ENCODE results near the gene PHACTR1.

PHACTR1 gene

DNA sequence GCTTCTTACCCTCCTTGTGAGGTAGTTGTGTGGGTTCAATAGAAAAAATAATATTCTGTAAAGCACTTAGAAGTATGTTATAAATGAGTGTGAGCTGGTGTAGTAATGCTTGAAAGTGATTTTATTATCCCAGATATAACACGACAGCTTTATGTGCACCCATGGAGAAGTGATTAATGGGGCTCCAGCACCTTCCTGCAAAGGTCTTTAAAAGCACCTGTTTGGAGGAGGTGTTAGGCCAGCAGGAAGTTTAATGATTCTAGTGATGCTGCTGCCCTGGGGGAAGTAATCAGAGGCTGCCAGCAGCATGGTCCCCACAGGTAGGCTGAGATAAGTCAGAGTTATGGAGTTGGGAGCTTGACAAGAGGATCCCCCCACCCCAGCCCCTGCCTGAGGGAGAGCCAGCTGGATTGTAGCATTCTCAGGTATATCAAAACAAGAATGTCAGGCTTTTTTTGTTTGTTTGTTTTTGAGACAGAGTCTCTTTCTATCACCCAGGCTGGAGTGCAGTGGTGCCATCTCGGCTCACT, 166.3 kb downstream of the PHACTR1 start:
- Histone ChIP-seq H2BK120ac (ENCODE audit: low read depth, low read length) (no peak overlapping the region), H2BK12ac (ENCODE audit: low read length in 2 of 2) (no peak overlapping the region), H4K91ac (ENCODE audit: low read length) (no peak overlapping the region), H3K36me3 (ENCODE audit: control insufficient read depth in 1 of 2, insufficient read depth in 2 of 2, low read depth in 1 of 2, low read length in 2 of 2) (no peaks in the 10 kb centered on the region), H3K27me3 (ENCODE audit: control insufficient read depth in 1 of 2, insufficient read depth in 1 of 2, low read length in 2 of 2) (peaks cover 16 to 30% of the 10 kb centered on the region in 2 experiments), H3K27ac (ENCODE audit: low read length, poor library complexity, severe bottlenecking) (no peak overlapping the region), H2BK15ac (ENCODE audit: low read depth, poor library complexity, severe bottlenecking) (no peak overlapping the region), H3K4ac (ENCODE audit: low read depth in 1 of 2, low read length in 2 of 2) (no peak overlapping the region), H2AFZ (ENCODE audit: low read depth, low read length) (no peak overlapping the region), H3K14ac (ENCODE audit: low read length in 2 of 2) (no peak overlapping the region), H3K4me1 (ENCODE audit: control insufficient read depth, insufficient read depth, low read depth, low read length) (no peaks in the 10 kb centered on the region), H3K23ac (ENCODE audit: low read length in 2 of 2) (no peak overlapping the region), H3K9me3 (ENCODE audit: control insufficient read depth, low read length) (no peaks in the 10 kb centered on the region), H3K4me3 (ENCODE audit: insufficient read depth in 1 of 2, low read depth in 1 of 2, low read length in 2 of 2) (no peak overlapping the region), H3K9ac (ENCODE audit: low read length) (no peak overlapping the region), H3K4me2 (ENCODE audit: low read length, poor library complexity, severe bottlenecking) (no peak overlapping the region), H2BK5ac (ENCODE audit: low read depth, low read length, poor library complexity, severe bottlenecking) (no peak overlapping the region), H3K18ac (ENCODE audit: low read depth in 1 of 2, low read length in 2 of 2) (no peak overlapping the region), H3K79me1 (replicated peaks; ENCODE audit: low read length, poor library complexity, severe bottlenecking) (no peaks in the 10 kb centered on the region), H4K8ac (ENCODE audit: low read length) (no peak overlapping the region), H2AK5ac (ENCODE audit: low read length, severe bottlenecking) (no peak overlapping the region)
- WGBS: 89% methylated on average over 2 of the region's 2 CpGs
- no peak for DNase-seq

- WGBS: 88% methylated on average over 6 of the region's 7 CpGs
- no peak overlapping the region for H2BK5ac ChIP-seq (ENCODE audit: low read depth, low read length, poor library complexity, severe bottlenecking)
Measured at GRCh38 chr6:12884983-12885382, 168.4 kb downstream of the PHACTR1 start.

DNA sequence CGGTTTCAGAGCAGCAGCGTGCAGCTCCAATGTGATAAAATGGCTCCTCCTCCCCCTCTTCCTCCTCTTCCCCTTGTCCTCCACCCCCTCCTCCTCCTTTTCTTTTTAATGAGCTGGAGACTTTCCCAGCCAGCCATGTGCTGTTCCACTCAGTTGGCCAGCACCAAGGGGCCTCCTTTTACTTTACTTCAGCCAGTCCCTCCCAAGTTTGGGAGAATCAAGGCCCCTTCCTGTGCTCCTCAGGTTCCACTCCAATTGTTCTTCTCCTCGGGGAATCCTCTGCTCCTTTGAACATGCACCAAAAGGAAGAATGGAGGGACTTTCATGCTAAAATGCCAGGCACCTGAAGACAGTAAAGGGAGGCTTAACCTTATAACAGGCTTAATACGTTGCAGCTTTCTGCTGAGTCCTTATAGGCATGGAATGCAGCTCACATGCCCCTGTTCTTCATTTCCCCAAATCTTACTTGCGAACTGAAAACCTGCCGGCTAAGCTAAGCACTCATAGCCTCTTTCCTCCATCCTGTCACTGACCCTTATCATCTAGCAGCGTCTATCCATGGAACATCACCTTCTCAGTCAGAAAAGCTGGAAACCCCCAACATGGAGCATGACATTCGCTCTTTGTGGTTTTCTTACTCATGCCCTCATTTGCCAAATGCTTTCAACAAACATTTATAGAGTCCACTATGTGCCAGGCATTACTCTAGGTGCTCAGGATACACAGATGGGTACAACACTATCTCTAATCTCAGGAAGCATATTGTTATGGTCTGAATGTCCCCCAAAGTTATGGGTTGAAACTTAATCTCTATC, 170.6 kb downstream of the PHACTR1 start:
- H3K9me3 ChIP-seq (ENCODE audit: control insufficient read depth, low read length): peaks cover 10% of the 10 kb centered on the region
- no peak overlapping the region for H4K8ac ChIP-seq (ENCODE audit: low read length)
- H3K23ac ChIP-seq (ENCODE audit: low read length in 2 of 2): no peak overlapping the region
- no peak overlapping the region for H2AK5ac ChIP-seq (ENCODE audit: low read length, severe bottlenecking)
- H2BK15ac ChIP-seq (ENCODE audit: low read depth, poor library complexity, severe bottlenecking): no peak overlapping the region
- H4K91ac ChIP-seq (ENCODE audit: low read length): no peak overlapping the region
- WGBS: 70% methylated on average over 8 of the region's 8 CpGs
- no peak overlapping the region for H3K14ac ChIP-seq (ENCODE audit: low read length in 2 of 2)
- no peaks in the 10 kb centered on the region for H3K4me1 ChIP-seq (ENCODE audit: control insufficient read depth, insufficient read depth, low read depth, low read length)
- H3K27me3 ChIP-seq (ENCODE audit: control insufficient read depth in 1 of 2, insufficient read depth in 1 of 2, low read length in 2 of 2): peaks cover 0 to 15% of the 10 kb centered on the region in 2 experiments
- no peak overlapping the region for H2BK120ac ChIP-seq (ENCODE audit: low read depth, low read length)
- H3K36me3 ChIP-seq (ENCODE audit: control insufficient read depth in 1 of 2, insufficient read depth in 2 of 2, low read depth in 1 of 2, low read length in 2 of 2): no peaks in the 10 kb centered on the region
- H3K18ac ChIP-seq (ENCODE audit: low read depth in 1 of 2, low read length in 2 of 2): no peak overlapping the region
- no peak overlapping the region for H3K4me2 ChIP-seq (ENCODE audit: low read length, poor library complexity, severe bottlenecking)
- no peak for DNase-seq
- H3K4me3 ChIP-seq (ENCODE audit: insufficient read depth in 1 of 2, low read depth in 1 of 2, low read length in 2 of 2): no peak overlapping the region
- H2BK12ac ChIP-seq (ENCODE audit: low read length in 2 of 2): no peak overlapping the region
- H2AFZ ChIP-seq (ENCODE audit: low read depth, low read length): no peak overlapping the region
- H3K9ac ChIP-seq (ENCODE audit: low read length): no peak overlapping the region
- no peak overlapping the region for H3K27ac ChIP-seq (ENCODE audit: low read length, poor library complexity, severe bottlenecking)
- H3K79me1 ChIP-seq (replicated peaks; ENCODE audit: low read length, poor library complexity, severe bottlenecking): no peaks in the 10 kb centered on the region
- H2BK5ac ChIP-seq (ENCODE audit: low read depth, low read length, poor library complexity, severe bottlenecking): no peak overlapping the region
- no peak overlapping the region for H3K4ac ChIP-seq (ENCODE audit: low read depth in 1 of 2, low read length in 2 of 2)

More at GRCh38 chr6:12884983-12885382, 168.4 kb downstream of the PHACTR1 start:
- Histone ChIP-seq H3K23ac (ENCODE audit: low read length in 2 of 2) (no peak overlapping the region), H3K9ac (ENCODE audit: low read length) (no peak overlapping the region), H3K4me1 (ENCODE audit: control insufficient read depth, insufficient read depth, low read depth, low read length) (no peaks in the 10 kb centered on the region), H3K9me3 (ENCODE audit: control insufficient read depth, low read length) (no peaks in the 10 kb centered on the region), H2BK12ac (ENCODE audit: low read length in 2 of 2) (no peak overlapping the region), H3K14ac (ENCODE audit: low read length in 2 of 2) (no peak overlapping the region), H3K27ac (ENCODE audit: low read length, poor library complexity, severe bottlenecking) (no peak overlapping the region), H2AFZ (ENCODE audit: low read depth, low read length) (no peak overlapping the region), H4K8ac (ENCODE audit: low read length) (no peak overlapping the region), H3K79me1 (replicated peaks; ENCODE audit: low read length, poor library complexity, severe bottlenecking) (no peaks in the 10 kb centered on the region), H2BK120ac (ENCODE audit: low read depth, low read length) (no peak overlapping the region), H3K18ac (ENCODE audit: low read depth in 1 of 2, low read length in 2 of 2) (no peak overlapping the region), H2BK15ac (ENCODE audit: low read depth, poor library complexity, severe bottlenecking) (no peak overlapping the region), H3K27me3 (ENCODE audit: control insufficient read depth in 1 of 2, insufficient read depth in 1 of 2, low read length in 2 of 2) (peaks cover 9 to 24% of the 10 kb centered on the region in 2 experiments), H3K4me2 (ENCODE audit: low read length, poor library complexity, severe bottlenecking) (no peak overlapping the region), H3K4ac (ENCODE audit: low read depth in 1 of 2, low read length in 2 of 2) (no peak overlapping the region), H3K4me3 (ENCODE audit: insufficient read depth in 1 of 2, low read depth in 1 of 2, low read length in 2 of 2) (no peak overlapping the region), H3K36me3 (ENCODE audit: control insufficient read depth in 1 of 2, insufficient read depth in 2 of 2, low read depth in 1 of 2, low read length in 2 of 2) (no peaks in the 10 kb centered on the region), H2AK5ac (ENCODE audit: low read length, severe bottlenecking) (no peak overlapping the region), H4K91ac (ENCODE audit: low read length) (no peak overlapping the region)
- no peak for DNase-seq

GRCh38 chr6:12890171-12890790, 173.7 kb downstream of the PHACTR1 start:
- no peaks in the 10 kb centered on the region for H3K36me3 ChIP-seq (ENCODE audit: control insufficient read depth in 1 of 2, insufficient read depth in 2 of 2, low read depth in 1 of 2, low read length in 2 of 2)
- no peaks in the 10 kb centered on the region for H3K79me1 ChIP-seq (replicated peaks; ENCODE audit: low read length, poor library complexity, severe bottlenecking)
- no peak overlapping the region for H4K91ac ChIP-seq (ENCODE audit: low read length)
- no peak overlapping the region for H2BK12ac ChIP-seq (ENCODE audit: low read length in 2 of 2)
- no peak overlapping the region for H3K4me3 ChIP-seq (ENCODE audit: insufficient read depth in 1 of 2, low read depth in 1 of 2, low read length in 2 of 2)
- no peak overlapping the region for H2BK5ac ChIP-seq (ENCODE audit: low read depth, low read length, poor library complexity, severe bottlenecking)
- WGBS: 92% methylated on average over 9 of the region's 9 CpGs
- no peak overlapping the region for H3K4me2 ChIP-seq (ENCODE audit: low read length, poor library complexity, severe bottlenecking)
- H3K23ac ChIP-seq (ENCODE audit: low read length in 2 of 2): no peak overlapping the region
- peaks cover 0 to 16% of the 10 kb centered on the region in 2 experiments for H3K27me3 ChIP-seq (ENCODE audit: control insufficient read depth in 1 of 2, insufficient read depth in 1 of 2, low read length in 2 of 2)
- no peak overlapping the region for H2BK15ac ChIP-seq (ENCODE audit: low read depth, poor library complexity, severe bottlenecking)
- H3K27ac ChIP-seq (ENCODE audit: low read length, poor library complexity, severe bottlenecking): no peak overlapping the region
- H4K8ac ChIP-seq (ENCODE audit: low read length): no peak overlapping the region
- no peak overlapping the region for H3K14ac ChIP-seq (ENCODE audit: low read length in 2 of 2)
- H2AFZ ChIP-seq (ENCODE audit: low read depth, low read length): no peak overlapping the region
- H3K18ac ChIP-seq (ENCODE audit: low read depth in 1 of 2, low read length in 2 of 2): no peak overlapping the region
- H2BK120ac ChIP-seq (ENCODE audit: low read depth, low read length): no peak overlapping the region
- no peak overlapping the region for H3K9ac ChIP-seq (ENCODE audit: low read length)
- peaks cover 6% of the 10 kb centered on the region for H3K4me1 ChIP-seq (ENCODE audit: control insufficient read depth, insufficient read depth, low read depth, low read length)
- H2AK5ac ChIP-seq (ENCODE audit: low read length, severe bottlenecking): no peak overlapping the region
- no peak for DNase-seq
- peaks cover 10% of the 10 kb centered on the region for H3K9me3 ChIP-seq (ENCODE audit: control insufficient read depth, low read length)
- no peak overlapping the region for H3K4ac ChIP-seq (ENCODE audit: low read depth in 1 of 2, low read length in 2 of 2)

Data from mesenchymal stem cell (in vitro differentiated cells and primary cell).